HEK293T (cell line): ENCODE results near the gene PALLD.

ENCODE experiments used
- FOXK2 ChIP-seq: fragments of 450-650 bp; IDR thresholded peaks from 2 replicates; pipeline ENCODE4 v1.6.1; 2016; ENCODE audit warnings: mild to moderate bottlenecking
- LEF1 ChIP-seq: fragments of 450-650 bp; IDR thresholded peaks from 2 replicates; pipeline ENCODE4 v1.6.1; 2017; ENCODE audit warnings: mild to moderate bottlenecking, borderline replicate concordance

- TF ChIP-seq LEF1 (no peak), FOXK2 (no peak)
Observed at GRCh38 chr4:168928875-168929274, 432.0 kb downstream of the PALLD start.
